TTC549 (cell line): ENCODE data around the gene COL21A1.
"Not testable (repeated sequence)": the region's sequence is repeated elsewhere in the genome, so short reads cannot be mapped to it uniquely, and the experiment has no call there.

Source experiments
- FAIRE-seq: peaks from 2 replicates; lab custom pipeline; 2012; peaks lifted over from hg19 to GRCh38; lab: Jason Lieb, UNC

Gene COL21A1

GRCh38 chr6:56246881-56247653, at the start of gene COL21A1:
COL21A1 (minus strand) TSS chr6:56247580; CDS start chr6:56182618, 64,962 bp downstream.
- FAIRE-seq: no peak

- FAIRE-seq: no peak
These were observed 46.4 kb upstream of the COL21A1 start for GRCh38 chr6:56293781-56294180.

GRCh38 chr6:56292505-56293181, 45.3 kb upstream of the COL21A1 start:
- peak; percentile 85 for FAIRE-seq

- no peak for FAIRE-seq
These were observed 44.0 kb upstream of the COL21A1 start for GRCh38 chr6:56291302-56291917.

- FAIRE-seq: no peak
These were observed 42.3 kb upstream of the COL21A1 start for GRCh38 chr6:56289721-56290120.

GRCh38 chr6:56288347-56288746, 41.0 kb upstream of the COL21A1 start:
- no peak for FAIRE-seq

GRCh38 chr6:56282391-56282790, 35.0 kb upstream of the COL21A1 start:
- no peak for FAIRE-seq

GRCh38 chr6:56280126-56280525, 32.7 kb upstream of the COL21A1 start:
- no peak for FAIRE-seq

- FAIRE-seq: no peak
These were observed 32.1 kb upstream of the COL21A1 start for GRCh38 chr6:56279331-56280080.

GRCh38 chr6:56278171-56278591, 30.8 kb upstream of the COL21A1 start:
- FAIRE-seq: no peak

- no peak for FAIRE-seq
These were observed 23.5 kb upstream of the COL21A1 start for GRCh38 chr6:56270812-56271441.

- FAIRE-seq: no peak
These were observed 20.9 kb upstream of the COL21A1 start for GRCh38 chr6:56268266-56268665.

- no peak for FAIRE-seq
These were observed 18.6 kb upstream of the COL21A1 start for GRCh38 chr6:56266011-56266410.

- no peak for FAIRE-seq
These were observed 16.4 kb upstream of the COL21A1 start for GRCh38 chr6:56263596-56264315.

GRCh38 chr6:56260593-56260992, 13.2 kb upstream of the COL21A1 start:
- FAIRE-seq: not testable (repeated sequence)

GRCh38 chr6:56259234-56260077, 12.1 kb upstream of the COL21A1 start:
- FAIRE-seq: no peak

- no peak for FAIRE-seq
These were observed 8.0 kb upstream of the COL21A1 start for GRCh38 chr6:56255349-56255748.

GRCh38 chr6:56250266-56250665, 2.9 kb upstream of the COL21A1 start:
- no peak for FAIRE-seq

- FAIRE-seq: no peak
These were observed 308 bp upstream of the COL21A1 start for GRCh38 chr6:56247654-56248122.

GRCh38 chr6:56246541-56246880, 869 bp downstream of the COL21A1 start:
- no peak for FAIRE-seq
